H1 (cell line): ENCODE data around the gene ZNF91. TPM values are rescaled to one million over a fixed set of nuclear protein-coding genes. Genes with fewer than 3 reads are reported as not detected.

ENCODE experiments used
- CTCF ChIA-PET: fragments of 300-600 bp; sonication (Branson Sonifier 250); formaldehyde crosslinking; loops from one replicate; lab custom pipeline; 2021; ENCODE audit not compliant: partially characterized antibody; lab: Charles Lee
- POLR2A ChIA-PET: fragments of 300-600 bp; sonication (Branson Sonifier 250); formaldehyde crosslinking; loops from one replicate; lab custom pipeline; 2021; ENCODE audit warnings: inconsistent platforms; ENCODE audit not compliant: partially characterized antibody; lab: Charles Lee
- DNase-seq, 2 experiments: peaks; one replicate each; pipeline versions ENCODE4 v3.0.0 to v3.0.0-alpha.2; 2010 to 2022; ENCODE audit warnings: low spot score in 2 of 2, low read depth in 1 of 2, mixed read lengths in 1 of 2
- FAIRE-seq: peaks from 2 replicates; lab custom pipeline; 2011; peaks lifted over from hg19 to GRCh38; lab: Jason Lieb, UNC
- H2AFZ ChIP-seq: 2 replicates; pipeline ENCODE4 v1.8.1; 2012; ENCODE audit warnings: low read length, inconsistent platforms
- H2AK5ac ChIP-seq: 2 replicates; pipeline ENCODE4 v1.6.1; 2013; ENCODE audit warnings: low read depth, low read length
- H2BK120ac ChIP-seq: replicated peaks from 2 replicates; pipeline ENCODE3; 2013; ENCODE audit warnings: low read depth, low read length, inconsistent platforms
- H2BK12ac ChIP-seq: 2 replicates; pipeline ENCODE4 v1.6.1; 2013; ENCODE audit warnings: low read depth, low read length
- H2BK15ac ChIP-seq: 2 replicates; pipeline ENCODE4 v1.6.1; 2013; ENCODE audit warnings: low read length
- H2BK20ac ChIP-seq: 2 replicates; pipeline ENCODE4 v1.6.1; 2013; ENCODE audit warnings: low read length
- H2BK5ac ChIP-seq: 2 replicates; pipeline ENCODE4 v1.6.1; 2013; ENCODE audit warnings: low read depth, low read length
- H3K14ac ChIP-seq: 2 replicates; pipeline ENCODE4 v1.6.1; 2013; ENCODE audit warnings: inconsistent platforms; ENCODE audit not compliant: insufficient read length
- H3K18ac ChIP-seq: 2 replicates; pipeline ENCODE4 v1.6.1; 2013; ENCODE audit warnings: low read length; ENCODE audit errors: extremely low read depth
- H3K23ac ChIP-seq: 2 replicates; pipeline ENCODE4 v1.6.1; 2013; ENCODE audit warnings: inconsistent platforms; ENCODE audit not compliant: insufficient read length
- H3K23me2 ChIP-seq: 2 replicates; pipeline ENCODE4 v1.6.1; 2013; ENCODE audit warnings: low read depth, low read length
- H3K27ac ChIP-seq: 2 replicates; pipeline ENCODE4 v1.6.1; 2011; ENCODE audit warnings: low read depth, low read length, inconsistent platforms
- H3K27me3 ChIP-seq, 4 experiments: replicated peaks in 1 of 4; 1 replicate in 1 of 4; 2 replicates in 3 of 4; pipeline versions ENCODE4 v1.6.1 to v1.8.1; 2011 to 2013; ENCODE audit warnings: low read length in 3 of 4, mild to moderate bottlenecking in 3 of 4, inconsistent platforms in 2 of 4, mixed read lengths in 2 of 4, moderate library complexity in 1 of 4; ENCODE audit not compliant: control insufficient read depth in 3 of 4, insufficient read depth in 3 of 4; ENCODE audit errors: extremely low read depth in 1 of 4
- H3K36me3 ChIP-seq, 4 experiments: 2 replicates each; pipeline versions ENCODE4 v1.6.1 to v1.8.1; 2011 to 2013; ENCODE audit warnings: mild to moderate bottlenecking in 4 of 4, low read length in 3 of 4, moderate library complexity in 2 of 4, control low read depth in 1 of 4, inconsistent platforms in 1 of 4; ENCODE audit not compliant: insufficient read depth in 4 of 4, control insufficient read depth in 2 of 4
- H3K4ac ChIP-seq: replicated peaks from 2 replicates; pipeline ENCODE3; 2013; ENCODE audit warnings: low read length, low read depth, mixed read lengths, inconsistent platforms; ENCODE audit not compliant: insufficient read length
- H3K4me1 ChIP-seq, 4 experiments: replicated peaks in 1 of 4; 1 replicate in 1 of 4; 2 replicates in 3 of 4; pipeline versions ENCODE4 v1.6.1 to v1.8.1; 2011 to 2013; ENCODE audit warnings: low read length in 3 of 4, inconsistent platforms in 2 of 4, mixed read lengths in 1 of 4; ENCODE audit not compliant: insufficient read depth in 4 of 4, control insufficient read depth in 3 of 4
- H3K4me2 ChIP-seq, 2 experiments: 2 replicates each; pipeline versions ENCODE4 v1.6.1 to v1.8.1; 2011 to 2013; ENCODE audit warnings: low read depth in 2 of 2, low read length in 2 of 2, control low read depth in 1 of 2, inconsistent platforms in 1 of 2, mild to moderate bottlenecking in 1 of 2; ENCODE audit not compliant: insufficient read depth in 1 of 2
- H3K4me3 ChIP-seq, 4 experiments: fragments of 200-600, 300-600 bp in 1 of 4; sonication (generic), shearing (Covaris generic), sonication (Bioruptor Twin) in 1 of 4; 2 replicates each; pipeline versions ENCODE4 v1.5.1 to v1.8.1; 2011 to 2016; ENCODE audit warnings: low read length in 4 of 4, low read depth in 3 of 4, control low read depth in 2 of 4, inconsistent platforms in 2 of 4, mild to moderate bottlenecking in 2 of 4, mixed read lengths in 1 of 4, moderate library complexity in 1 of 4; ENCODE audit not compliant: insufficient read depth in 2 of 4; ENCODE audit errors: extremely low read depth in 1 of 4
- H3K56ac ChIP-seq: replicated peaks from 2 replicates; pipeline ENCODE3; 2013; ENCODE audit warnings: low read depth, mild to moderate bottlenecking, mixed read lengths, low read length, inconsistent platforms; ENCODE audit not compliant: insufficient read length
- H3K79me1 ChIP-seq: 2 replicates; pipeline ENCODE4 v1.6.1; 2013; ENCODE audit warnings: low read depth, low read length, control low read depth
- H3K79me2 ChIP-seq, 2 experiments: 2 replicates each; pipeline versions ENCODE4 v1.6.1 to v1.8.1; 2012 to 2013; ENCODE audit warnings: low read length in 2 of 2, mild to moderate bottlenecking in 2 of 2, inconsistent platforms in 1 of 2; ENCODE audit not compliant: insufficient read depth in 2 of 2, control insufficient read depth in 1 of 2
- H3K9ac ChIP-seq, 4 experiments: replicated peaks in 1 of 4; 1 replicate in 1 of 4; 2 replicates in 3 of 4; pipeline versions ENCODE4 v1.6.1 to v1.8.1; 2011 to 2013; ENCODE audit warnings: low read depth in 3 of 4, low read length in 3 of 4, control low read depth in 2 of 4, mild to moderate bottlenecking in 2 of 4, moderate library complexity in 2 of 4, inconsistent platforms in 1 of 4; ENCODE audit errors: extremely low read depth in 1 of 4
- H3K9me3 ChIP-seq, 2 experiments: 2 replicates each; pipeline versions ENCODE4 v1.6.1 to v1.8.1; 2012 to 2013; ENCODE audit warnings: mild to moderate bottlenecking in 2 of 2, moderate library complexity in 2 of 2, control low read depth in 1 of 2, inconsistent platforms in 1 of 2, low read depth in 1 of 2, low read length in 1 of 2, mixed read lengths in 1 of 2; ENCODE audit not compliant: insufficient read depth in 2 of 2
- H4K20me1 ChIP-seq, 2 experiments: replicated peaks in 1 of 2; 2 replicates each; pipeline versions ENCODE3 to v1.8.1; 2011 to 2013; ENCODE audit warnings: inconsistent platforms in 2 of 2, low read length in 2 of 2, mild to moderate bottlenecking in 1 of 2; ENCODE audit not compliant: insufficient read depth in 2 of 2, control insufficient read depth in 1 of 2
- H4K5ac ChIP-seq: 2 replicates; pipeline ENCODE4 v1.6.1; 2013; ENCODE audit warnings: low read length, low read depth, mixed read lengths, inconsistent platforms; ENCODE audit not compliant: insufficient read length
- H4K8ac ChIP-seq: 2 replicates; pipeline ENCODE4 v1.8.0; 2013; ENCODE audit warnings: mild to moderate bottlenecking, moderate library complexity, low read length, inconsistent platforms; ENCODE audit not compliant: insufficient read depth; ENCODE audit errors: extremely low read depth
- H4K91ac ChIP-seq: replicated peaks from 2 replicates; pipeline ENCODE3; 2013; ENCODE audit warnings: low read length, mixed read lengths, inconsistent platforms; ENCODE audit not compliant: insufficient read length
- CEBPB ChIP-seq: IDR thresholded peaks from 2 replicates; pipeline ENCODE4 v1.6.1; 2012; ENCODE audit warnings: low read depth, low read length
- GABPA ChIP-seq: IDR thresholded peaks from 2 replicates; pipeline ENCODE4 v1.6.1; 2011; ENCODE audit warnings: mild to moderate bottlenecking, low read length, moderate library complexity, borderline replicate concordance; ENCODE audit not compliant: insufficient read depth
- MAX ChIP-seq: IDR thresholded peaks from 2 replicates; pipeline ENCODE4 v1.6.1; 2012; ENCODE audit warnings: inconsistent platforms
- NANOG ChIP-seq: IDR thresholded peaks from 2 replicates; pipeline ENCODE4 v1.6.1; 2011; ENCODE audit warnings: low read length, low read depth, mild to moderate bottlenecking, inconsistent platforms; ENCODE audit not compliant: insufficient read depth, poor library complexity, severe bottlenecking
- WGBS, 2 experiments: shearing (Covaris generic) in 1 of 2; methylation state at CpG; one replicate each; pipeline versions ENCODE4 v1.1.6 to v1.1.7; 2013 to 2015; ENCODE audit warnings: low lambda C conversion rate in 2 of 2, mixed read lengths in 2 of 2, inconsistent platforms in 1 of 2, low coverage in 1 of 2, missing lambda C conversion rate in 1 of 2; ENCODE audit not compliant: insufficient replicate concordance in 2 of 2, insufficient coverage in 1 of 2, insufficient read length in 1 of 2; ENCODE audit errors: extremely low coverage in 1 of 2, missing lambda C conversion rate in 1 of 2; 5-methylcytosine and 5-hydroxymethylcytosine counted together
- polyA plus RNA-seq, 7 experiments: library from polyadenylated mRNA; depleted of rRNA in 3 of 7; stranded (reverse) in 5 of 7; unstranded in 2 of 7; fragments of >200 nt in 5 of 7; fragments of 200-250 nt in 2 of 7; gene quantifications; 1 replicate in 5 of 7; 2 replicates in 1 of 7; 4 replicates in 1 of 7; pipeline versions ENCODE4 v1.2.1 to v1.2.3, GENCODE V29; 2011 to 2013; ENCODE audit warnings: missing spikeins in 2 of 7, mixed read lengths in 2 of 7
- total RNA-seq: library from RNA; stranded (reverse); fragmentation: NEBNext Ultra II Directional; extraction: Animal tissue kit (Norgen Biotek cat#: 25700); gene quantifications from 2 replicates; pipeline ENCODE4 v1.2.1, GENCODE V29; 2021

ZNF91 gene
- total and polyA plus RNA-seq, 2 of the 8 experiments (the other 6 are each of a cell fraction or from before 2014, with no cell fraction given): 16.5 to 35.1 TPM

DNA sequence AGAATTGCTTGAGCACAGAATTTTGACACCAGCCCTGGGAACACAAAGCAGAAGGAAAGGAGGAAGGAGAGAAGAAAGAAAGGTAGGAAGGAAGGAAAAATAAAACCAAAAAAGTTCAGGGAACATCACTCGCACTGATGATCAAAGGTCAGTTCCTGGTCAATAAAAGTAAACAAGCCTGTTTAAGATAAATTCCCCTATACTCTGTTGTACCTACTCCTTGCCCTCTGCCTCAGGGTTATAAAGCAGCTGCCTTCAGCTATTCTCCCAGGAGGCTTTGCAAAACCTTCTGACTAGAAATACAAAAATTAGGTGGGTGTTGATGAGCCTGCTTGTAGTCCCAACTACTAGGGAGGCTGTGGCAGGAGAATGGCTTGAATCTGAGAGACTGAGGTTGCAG, 14.9 kb upstream of the ZNF91 start:
- Histone ChIP-seq H2AK5ac (no peak overlapping the region), H3K9me3 (no peaks in the 10 kb centered on the region), H2BK120ac (no peak overlapping the region), H4K91ac (no peak overlapping the region), H3K79me2 (peaks cover 0 to 84% of the 10 kb centered on the region in 2 experiments; a peak in 3 of 4 replicates), H3K79me1 (peaks cover 13% of the 10 kb centered on the region), H3K4ac (no peak overlapping the region), H2BK5ac (no peak overlapping the region), H4K8ac (no peak overlapping the region), H3K23ac (no peak overlapping the region), H3K4me1 (no peaks in the 10 kb centered on the region), H2BK15ac (no peak overlapping the region), H2BK20ac (no peak overlapping the region), H3K23me2 (peaks cover 5% of the 10 kb centered on the region; the same call in 1 of the 2 replicates), H3K27me3 (no peaks in the 10 kb centered on the region), H3K56ac (no peak overlapping the region), H3K27ac (no peak overlapping the region), H3K14ac (no peak overlapping the region), H3K9ac (no peak overlapping the region), H3K4me3 (no peak overlapping the region), H4K5ac (no peak overlapping the region), H3K4me2 (no peak overlapping the region), H4K20me1 (peaks cover 0 to 2% of the 10 kb centered on the region in 2 experiments), H3K18ac (no peak overlapping the region), H2AFZ (no peak overlapping the region), H3K36me3 (peaks cover 0 to 12% (median 6%) of the 10 kb centered on the region in 4 experiments; a peak in 4 of 8 replicates), H2BK12ac (no peak overlapping the region)
- ChIA-PET POLR2A (interaction anchor here (0.6 to 9.0 kb wide), 5 partner anchors 16 to 624 kb away, joined by 3 to 116 read pairs (median 3); partner anchors contain the start of gene ZNF91), CTCF (interaction anchor here (0.7 to 1.6 kb wide), 4 partner anchors 25 to 292 kb away, joined by 3 read pairs; no protein-coding TSS in a partner anchor)
- FAIRE-seq (no peak), DNase-seq (no peak)
- TF ChIP-seq GABPA (no peak), CEBPB (no peak), MAX (no peak), NANOG (no peak)
- WGBS, 2 experiments: 71% methylated on average over 1 of the region's 1 CpG; no CpG with 5 or more reads in 1 of the 2 experiments
